GM18907 (cell line): ENCODE data around the gene RXYLT1.
"Not testable (repeated sequence)": the region's sequence is repeated elsewhere in the genome, so short reads cannot be mapped to it uniquely, and the experiment has no call there.

ENCODE experiments used
- ATAC-seq: cut with Tn5 transposase; IDR thresholded peaks from one replicate; pipeline ENCODE4 v1.9.1; 2021; ENCODE audit warnings: mild to moderate bottlenecking, moderate library complexity; ENCODE audit not compliant: unreplicated experiment

RXYLT1 gene, protein sequence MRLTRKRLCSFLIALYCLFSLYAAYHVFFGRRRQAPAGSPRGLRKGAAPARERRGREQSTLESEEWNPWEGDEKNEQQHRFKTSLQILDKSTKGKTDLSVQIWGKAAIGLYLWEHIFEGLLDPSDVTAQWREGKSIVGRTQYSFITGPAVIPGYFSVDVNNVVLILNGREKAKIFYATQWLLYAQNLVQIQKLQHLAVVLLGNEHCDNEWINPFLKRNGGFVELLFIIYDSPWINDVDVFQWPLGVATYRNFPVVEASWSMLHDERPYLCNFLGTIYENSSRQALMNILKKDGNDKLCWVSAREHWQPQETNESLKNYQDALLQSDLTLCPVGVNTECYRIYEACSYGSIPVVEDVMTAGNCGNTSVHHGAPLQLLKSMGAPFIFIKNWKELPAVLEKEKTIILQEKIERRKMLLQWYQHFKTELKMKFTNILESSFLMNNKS

DNA sequence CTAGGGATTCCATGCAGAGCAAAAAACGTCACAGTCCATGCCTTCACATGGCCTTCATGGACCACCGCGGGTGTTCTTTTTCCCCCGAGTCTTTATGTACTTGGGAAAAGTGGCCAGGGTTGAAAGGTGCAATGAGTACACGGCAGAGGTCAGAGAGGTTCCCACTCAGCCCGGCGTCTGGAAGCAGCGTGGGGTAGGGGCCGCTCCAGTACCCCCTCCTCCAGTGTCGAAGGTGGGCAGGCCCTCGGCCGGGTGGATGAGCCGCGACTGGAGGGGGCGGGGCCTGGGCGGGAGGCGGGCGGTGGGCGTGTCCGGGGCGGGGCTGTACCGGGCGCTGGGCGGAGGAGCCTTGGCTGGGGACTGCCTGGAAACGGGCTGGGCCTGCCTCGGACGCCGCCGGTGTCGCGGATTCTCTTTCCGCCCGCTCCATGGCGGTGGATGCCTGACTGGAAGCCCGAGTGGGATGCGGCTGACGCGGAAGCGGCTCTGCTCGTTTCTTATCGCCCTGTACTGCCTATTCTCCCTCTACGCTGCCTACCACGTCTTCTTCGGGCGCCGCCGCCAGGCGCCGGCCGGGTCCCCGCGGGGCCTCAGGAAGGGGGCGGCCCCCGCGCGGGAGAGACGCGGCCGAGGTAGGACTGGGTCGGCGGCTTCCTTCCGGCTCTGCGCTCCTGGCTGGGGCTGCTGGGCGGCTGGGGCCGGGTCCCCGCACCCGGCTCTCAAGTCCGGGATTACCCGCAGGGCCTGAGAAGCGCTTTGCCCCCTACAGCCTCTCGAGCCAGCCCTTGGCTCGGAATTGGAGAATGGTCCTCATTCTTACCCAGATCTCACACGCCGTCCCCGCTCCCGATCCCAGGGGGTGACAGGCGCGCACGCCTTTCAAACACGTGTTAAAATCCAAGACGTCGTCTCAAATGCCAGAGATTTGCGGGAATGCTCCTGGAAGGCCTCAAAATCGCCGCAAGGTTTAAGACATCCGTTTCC lies at the start of gene RXYLT1:
RXYLT1 (plus strand) TSS at position 412 of the 984 bp plus-strand sequence; CDS start at position 464, 52 bp downstream.
- peak; percentile 97 for ATAC-seq

DNA sequence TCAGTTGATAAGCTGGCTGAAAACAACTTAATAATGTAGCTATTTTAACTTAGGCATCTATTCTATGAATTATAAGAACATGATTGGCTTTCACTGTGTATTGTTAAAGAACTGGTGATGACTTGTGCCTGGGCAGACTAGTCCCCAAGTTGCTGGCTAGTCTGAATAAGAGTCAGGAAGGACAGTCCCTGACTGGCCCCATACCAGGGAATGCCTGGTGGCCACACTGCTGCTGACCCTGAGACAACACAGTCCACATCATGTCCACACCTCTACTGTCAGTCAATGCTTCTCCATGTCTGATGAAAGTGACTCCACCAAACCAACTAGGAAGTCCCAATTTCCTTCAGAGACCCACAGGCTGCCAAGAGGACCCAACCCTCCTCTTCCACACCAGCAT lies 46.9 kb upstream of the RXYLT1 start:
- not testable (repeated sequence) for ATAC-seq

DNA sequence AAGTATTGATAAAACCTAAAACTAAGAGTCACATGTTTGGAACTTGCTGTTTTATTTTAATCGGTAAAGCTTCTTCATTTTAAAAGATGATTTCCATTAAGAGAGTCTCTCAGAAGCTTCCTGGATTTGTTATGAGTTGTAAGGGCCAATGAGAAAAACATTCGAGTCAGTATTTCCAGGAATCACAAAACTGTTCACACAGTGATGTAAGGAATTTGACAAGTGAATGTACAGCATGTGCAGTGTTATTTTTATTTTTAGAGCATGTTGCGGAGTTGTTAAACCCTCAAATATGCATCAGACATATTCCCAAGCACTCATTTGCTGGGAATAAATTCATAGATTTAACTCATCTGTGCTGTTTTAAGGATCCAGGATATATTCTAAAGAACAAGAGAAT lies 46.1 kb upstream of the RXYLT1 start:
- not testable (repeated sequence) for ATAC-seq

DNA sequence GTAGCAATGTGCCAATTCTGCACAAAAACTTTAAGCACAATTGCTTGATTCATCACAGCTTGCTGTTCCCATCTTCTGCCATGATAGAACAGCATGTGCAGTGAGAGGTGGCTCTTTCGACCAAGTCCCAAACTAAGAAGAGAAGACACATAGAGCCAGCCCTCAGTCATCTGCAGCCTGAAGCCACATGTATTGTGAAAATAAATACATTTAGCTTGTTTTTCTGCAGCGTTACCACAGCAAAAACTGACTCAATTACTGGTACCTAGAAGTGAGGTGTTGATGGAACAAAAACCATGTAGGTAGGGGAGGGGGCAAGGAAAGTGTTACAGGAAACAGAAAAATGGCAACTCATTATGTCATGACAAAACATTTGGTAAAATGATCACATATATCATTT lies 39.2 kb upstream of the RXYLT1 start:
- ATAC-seq: not testable (repeated sequence)

DNA sequence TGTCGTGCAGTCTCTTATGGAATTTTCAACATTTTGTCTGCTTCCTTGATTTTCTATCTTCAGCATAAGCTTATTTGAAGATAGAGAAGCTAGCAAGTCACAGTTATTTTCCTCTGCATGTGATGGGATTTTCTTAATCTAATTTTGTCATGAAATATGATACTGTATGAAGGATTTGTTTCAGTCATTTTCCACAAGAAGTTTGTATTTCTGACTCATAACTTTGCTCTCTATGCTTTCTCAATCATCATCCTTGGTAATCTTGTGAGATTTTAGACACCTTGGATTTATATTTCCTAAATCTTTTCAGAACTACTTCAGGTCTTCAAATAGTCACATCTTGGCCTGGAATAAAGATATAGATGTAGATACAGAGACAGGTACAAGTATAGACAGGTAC lies 38.3 kb upstream of the RXYLT1 start:
- ATAC-seq: not testable (repeated sequence)

DNA sequence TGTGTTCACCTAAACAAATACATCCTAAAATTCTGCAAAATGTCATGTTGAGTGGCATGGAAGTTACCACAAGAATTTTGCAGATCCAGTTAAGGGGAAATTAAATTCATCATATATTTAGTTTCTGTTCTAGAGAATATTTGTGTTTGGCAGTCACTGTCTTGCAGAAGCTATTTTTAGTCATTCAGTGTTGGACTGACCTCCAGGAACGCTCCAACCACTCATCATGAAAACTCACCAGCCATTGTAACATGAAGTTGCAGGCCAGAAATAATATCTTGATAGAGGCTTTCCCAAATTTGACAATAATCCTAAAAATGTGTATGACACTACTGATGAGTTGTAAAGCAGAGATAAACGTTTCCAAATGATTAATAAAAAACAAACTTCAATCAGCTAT lies 35.6 kb upstream of the RXYLT1 start:
- not testable (repeated sequence) for ATAC-seq

DNA sequence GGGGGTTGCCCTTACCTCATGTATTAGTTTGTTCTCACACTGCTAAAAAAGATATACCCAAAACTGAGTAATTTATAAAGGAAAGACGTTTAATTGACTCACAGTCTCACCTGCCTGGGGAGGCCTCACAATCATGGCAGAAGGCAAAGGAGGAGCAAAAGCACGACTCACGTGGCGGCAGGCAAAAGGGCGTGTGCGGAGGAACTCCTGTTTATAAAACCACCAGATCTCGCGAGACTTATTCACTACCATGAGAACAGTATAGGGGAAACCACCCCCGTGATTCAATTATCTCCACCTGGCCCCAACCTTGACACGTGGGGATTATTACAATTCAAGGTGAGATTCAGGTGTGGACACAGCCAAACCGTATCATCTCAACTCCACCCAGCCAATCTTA lies 33.2 kb upstream of the RXYLT1 start:
- not testable (repeated sequence) for ATAC-seq

DNA sequence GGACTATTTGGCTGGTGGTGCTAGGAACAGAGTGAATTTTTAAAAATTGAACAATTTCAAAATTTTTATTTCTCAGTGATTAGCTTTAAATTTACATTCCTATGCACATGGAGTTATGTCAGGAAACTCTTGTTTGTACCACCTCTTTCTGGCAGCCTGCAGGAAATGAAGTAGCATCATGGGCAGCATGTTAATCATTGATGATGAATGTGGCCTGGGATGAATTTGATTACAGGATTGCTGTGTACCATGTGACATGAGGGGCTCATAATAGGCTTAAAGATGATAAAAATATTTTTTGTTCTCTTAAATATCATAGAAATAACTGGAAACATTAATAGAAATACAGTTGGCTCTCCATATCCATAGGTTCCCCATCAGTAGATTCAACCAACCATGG lies 32.6 kb upstream of the RXYLT1 start:
- not testable (repeated sequence) for ATAC-seq

DNA sequence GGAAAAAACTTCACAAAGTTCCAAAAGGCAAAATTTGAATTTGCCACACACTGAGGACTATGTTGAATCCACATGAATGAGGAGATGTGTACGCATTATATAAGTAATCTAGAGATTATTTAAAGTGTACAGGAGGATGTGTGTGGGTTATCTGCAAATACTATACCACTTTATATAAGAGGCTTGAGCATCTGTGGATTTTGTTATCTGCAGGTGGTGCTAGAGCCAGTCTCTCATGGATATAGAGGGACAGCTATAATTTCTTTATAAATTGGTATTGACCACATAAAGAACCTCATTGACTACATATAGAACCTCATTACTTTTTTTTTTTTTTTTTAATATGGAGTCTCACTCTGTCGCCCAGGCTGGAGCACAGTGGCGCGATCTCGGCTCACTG lies 32.2 kb upstream of the RXYLT1 start:
- no peak for ATAC-seq

DNA sequence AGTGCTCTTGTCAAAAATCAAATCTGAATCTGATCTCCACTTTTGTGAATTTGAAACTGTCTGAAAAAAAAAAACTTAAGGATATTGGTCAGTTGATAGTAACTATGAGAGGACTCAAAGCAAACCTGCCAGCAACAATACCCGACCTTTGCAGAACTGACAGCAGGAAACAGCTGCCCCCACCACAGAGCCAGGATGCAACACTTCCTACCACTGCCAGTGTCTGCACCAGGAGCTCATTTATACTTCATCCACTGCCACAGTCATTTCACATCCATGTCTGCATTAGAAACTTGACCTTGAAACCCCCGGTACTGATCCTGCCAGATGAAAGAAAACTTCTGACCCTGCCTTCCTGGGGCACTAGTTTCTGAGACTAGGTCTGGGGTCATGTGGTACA lies 27.4 kb upstream of the RXYLT1 start:
- ATAC-seq: peak; percentile 76

DNA sequence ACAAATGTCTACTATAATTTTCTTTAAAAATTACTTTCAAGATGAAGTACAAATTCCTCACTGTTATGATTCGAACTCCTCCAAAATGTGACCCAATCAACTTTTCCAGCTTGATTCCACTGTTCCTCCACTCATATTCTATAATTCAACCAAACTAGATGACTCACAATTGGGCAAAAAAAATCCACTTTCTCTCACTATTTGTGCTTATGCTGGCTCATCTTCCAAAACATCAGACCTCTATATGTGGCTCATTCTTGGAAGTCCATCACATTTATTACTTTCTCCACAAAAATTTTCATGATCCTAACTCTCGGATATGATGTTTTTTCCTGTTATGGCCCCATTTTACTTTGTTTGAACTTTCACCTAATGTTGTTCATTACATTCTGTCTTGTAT lies 26.9 kb upstream of the RXYLT1 start:
- ATAC-seq: no peak

DNA sequence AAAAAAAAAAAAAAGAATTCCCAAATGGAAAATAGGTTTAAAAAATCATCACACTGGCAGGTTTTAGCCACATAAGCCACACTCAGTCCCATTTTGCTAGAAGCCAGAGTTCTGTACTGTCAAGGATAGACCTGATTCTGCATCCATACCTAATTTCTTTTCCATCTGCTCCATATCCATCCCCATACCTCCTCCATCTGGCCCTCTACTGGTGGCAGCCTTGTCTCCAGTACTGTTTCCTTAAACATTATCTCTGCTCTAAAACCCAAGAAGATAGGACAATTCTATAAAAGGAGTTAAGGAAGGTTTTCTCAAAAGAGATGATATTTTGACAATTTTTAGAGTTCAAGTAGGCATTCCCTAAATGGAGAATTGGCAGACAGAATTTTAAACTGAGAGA lies 26.0 kb upstream of the RXYLT1 start:
- ATAC-seq: no peak

DNA sequence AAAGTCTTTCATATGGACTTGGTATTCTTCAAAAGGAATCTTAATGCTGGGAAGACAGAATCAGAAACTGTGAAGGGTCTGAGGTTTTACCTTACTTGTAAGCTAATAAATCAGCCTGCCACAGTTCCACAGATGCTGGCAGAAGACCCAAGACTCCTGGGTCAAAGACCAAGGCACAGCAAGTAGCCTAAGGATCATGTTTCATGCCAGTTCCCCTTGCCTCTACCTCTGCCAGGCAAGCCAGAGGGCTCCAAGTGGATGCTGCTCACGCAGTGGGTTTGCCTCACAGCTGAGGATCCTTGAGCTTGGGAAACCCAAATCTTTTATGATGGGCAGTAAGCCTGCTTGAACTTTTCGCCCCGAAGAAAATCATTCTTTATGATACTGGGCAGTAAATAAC lies 15.2 kb upstream of the RXYLT1 start:
- ATAC-seq: no peak

DNA sequence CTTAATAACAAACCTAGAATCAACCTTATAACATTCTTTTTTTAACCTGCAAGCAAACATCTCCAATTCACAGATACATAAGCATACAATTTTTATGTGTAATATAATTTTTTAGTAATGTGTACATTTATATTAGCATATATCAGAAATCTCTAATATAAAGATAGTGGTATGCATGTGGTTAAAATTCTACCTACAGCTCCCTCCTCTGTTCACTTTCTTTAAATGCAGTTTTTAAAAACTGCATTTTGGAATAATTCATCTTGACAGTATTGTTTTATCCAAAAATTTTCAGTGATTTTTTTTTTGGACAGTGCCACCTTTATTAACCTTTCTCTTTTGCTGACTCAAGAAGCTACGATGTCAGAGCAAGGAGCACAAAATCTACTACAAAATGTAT lies 13.2 kb upstream of the RXYLT1 start:
- no peak for ATAC-seq

DNA sequence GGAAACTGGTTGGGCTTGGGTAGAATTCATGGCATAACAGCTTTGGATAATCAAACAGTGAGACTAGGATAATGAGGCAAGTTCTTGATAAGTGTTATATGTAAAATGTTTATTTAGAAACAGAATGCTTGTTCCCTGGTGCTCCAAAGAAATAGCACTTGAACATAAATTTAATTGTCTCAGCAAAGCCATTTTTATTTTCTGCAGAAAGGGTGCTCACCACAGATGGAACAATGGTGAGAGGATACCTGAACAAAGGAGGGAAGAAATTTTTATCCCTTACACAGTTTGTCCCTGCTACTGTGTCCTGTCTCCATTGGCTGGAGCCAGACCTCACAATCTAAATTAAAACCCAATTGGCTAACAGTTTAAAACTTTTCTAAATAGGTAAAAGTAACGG lies 9.3 kb upstream of the RXYLT1 start:
- ATAC-seq: no peak

DNA sequence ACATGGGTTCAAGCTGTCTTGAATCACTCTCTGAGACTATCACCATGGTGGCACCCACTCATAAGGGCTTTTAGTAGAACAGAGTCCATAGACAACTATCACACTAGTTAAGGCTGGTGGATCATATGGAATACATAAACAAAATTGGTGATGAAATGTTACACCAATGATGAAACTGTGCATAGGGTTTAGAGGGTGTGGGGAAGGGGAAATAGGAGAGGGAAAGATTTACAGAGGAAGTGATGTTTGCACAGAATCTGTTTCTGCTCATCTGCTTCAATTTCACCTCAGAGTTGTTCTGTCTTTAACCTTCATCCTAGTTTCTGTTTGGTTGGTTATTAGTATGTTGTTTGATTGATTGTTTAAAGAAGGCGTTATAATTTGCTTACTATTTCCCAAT lies 2.4 kb upstream of the RXYLT1 start:
- no peak for ATAC-seq

DNA sequence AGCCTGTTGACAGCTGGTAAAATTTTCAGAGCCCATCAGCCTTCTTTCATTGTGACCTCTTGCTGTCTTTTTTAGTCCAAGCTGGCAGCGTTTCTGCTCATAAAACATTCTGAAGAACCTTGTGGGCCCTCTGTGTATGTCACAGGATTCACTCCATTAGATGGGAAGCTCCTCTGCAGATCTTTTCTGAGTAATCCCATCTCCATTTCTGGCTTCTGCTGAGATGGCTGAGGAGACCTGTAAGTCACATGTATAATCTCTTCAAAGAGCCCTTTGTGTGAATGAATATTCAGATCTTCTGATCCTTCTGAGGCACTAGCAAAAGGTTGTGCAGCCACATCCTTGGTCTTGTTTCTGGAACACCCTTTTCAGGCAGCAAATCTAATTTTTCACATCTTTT lies 2.8 kb downstream of the RXYLT1 start:
- ATAC-seq: no peak

DNA sequence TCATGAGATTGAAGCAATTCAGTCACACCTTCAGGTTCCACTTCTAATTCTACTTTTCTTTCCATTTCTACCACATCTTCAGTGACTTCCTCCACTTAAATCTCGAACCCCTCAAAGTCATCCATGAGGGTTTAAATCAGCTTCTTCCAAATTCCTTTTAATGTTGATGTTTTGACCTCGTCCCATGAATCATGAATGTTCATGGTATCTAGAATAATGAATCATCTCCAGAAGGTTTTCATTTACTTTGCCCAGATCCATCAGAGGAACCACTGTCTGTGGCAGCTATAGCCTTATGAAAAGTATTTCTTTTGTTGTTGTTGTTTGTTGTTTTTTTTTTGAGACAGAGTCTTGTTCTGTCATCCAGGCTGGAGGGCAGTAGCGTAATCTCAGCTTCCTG lies 7.6 kb downstream of the RXYLT1 start:
- ATAC-seq: no peak

DNA sequence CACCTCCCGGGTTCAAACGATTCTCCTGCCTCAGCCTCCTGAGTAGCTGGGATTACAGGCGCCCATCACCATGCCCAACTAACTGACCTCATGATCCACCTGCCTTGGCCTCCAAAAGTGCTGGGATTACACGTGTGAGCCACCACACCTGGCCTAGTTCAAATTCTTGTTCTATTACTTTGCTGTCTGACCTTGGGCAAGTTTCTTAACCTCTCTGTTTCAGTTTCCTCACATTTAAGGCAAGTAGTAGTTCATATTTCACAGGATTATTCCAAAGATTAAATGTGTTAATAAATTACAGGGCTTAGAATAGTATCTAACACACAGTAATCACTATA lies 10.9 kb downstream of the RXYLT1 start:
- no peak for ATAC-seq

DNA sequence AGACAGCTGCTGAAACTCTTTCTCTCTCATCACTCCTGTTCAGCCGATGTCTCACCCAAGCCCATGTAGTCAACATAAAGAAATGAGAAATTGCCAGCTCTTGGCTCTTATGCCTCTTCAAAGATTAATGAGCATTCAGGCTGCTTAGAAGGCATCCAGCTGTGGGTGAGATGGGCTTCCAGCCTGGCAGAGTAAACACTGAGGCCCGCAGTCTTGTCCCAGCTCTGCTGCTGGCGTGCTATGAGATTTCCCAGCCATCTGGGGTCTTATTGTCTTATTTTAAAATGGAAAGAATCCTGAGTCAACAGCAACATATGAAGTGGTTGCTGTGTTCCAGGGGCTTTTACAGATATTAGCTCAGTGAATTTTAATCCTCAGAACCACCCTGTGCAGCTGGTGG lies 12.6 kb downstream of the RXYLT1 start:
- ATAC-seq: no peak

DNA sequence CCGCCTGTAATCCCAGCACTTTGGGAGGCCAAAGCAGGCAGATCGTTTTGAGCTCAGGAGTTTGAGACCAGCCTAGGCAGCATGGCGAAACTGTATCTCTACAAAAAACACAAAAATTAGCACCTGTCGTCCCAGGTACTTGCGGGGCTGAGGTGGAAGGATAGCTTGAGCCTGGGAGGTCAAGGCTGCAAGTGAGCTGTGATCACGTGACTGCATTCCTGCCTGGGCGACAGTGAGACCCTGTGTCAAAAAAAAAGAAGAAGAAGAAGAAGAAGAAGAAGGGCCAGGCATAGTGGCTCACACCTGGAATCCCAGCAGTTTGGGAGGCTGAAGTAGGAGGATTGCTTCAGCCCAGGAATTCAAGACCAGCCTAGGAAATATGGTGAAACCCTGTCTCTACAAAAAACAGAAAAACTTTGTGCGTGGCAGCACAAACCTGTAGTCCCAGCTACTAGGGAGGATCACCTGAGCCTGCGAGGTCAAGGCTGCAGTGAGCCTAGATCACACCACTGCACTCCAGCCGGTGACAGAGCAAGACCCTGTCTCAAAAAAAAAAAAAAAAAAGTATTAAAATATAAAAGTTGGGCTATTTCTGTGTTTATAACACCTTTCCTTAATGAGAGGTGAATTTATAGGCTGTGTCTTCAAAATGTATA lies 15.5 kb downstream of the RXYLT1 start:
- ATAC-seq: no peak
